Omental fat pad (tissue), 4 donors: ENCODE measurements around the gene KIAA1549. TPM values are rescaled to one million over a fixed set of nuclear protein-coding genes. Genes with fewer than 3 reads are reported as not detected.

Experiments
- ATAC-seq: fragments of 150-250 bp; one replicate; pipeline ENCODE4 v1.9.1; 2016; ENCODE audit warnings: mild to moderate bottlenecking, moderate library complexity; ENCODE audit not compliant: low FRiP score
- DNase-seq: peaks from one replicate; pipeline ENCODE4 v3.0.0-alpha.2; 2019; ENCODE audit warnings: low spot score
- CTCF ChIP-seq, 3 donors: fragments of 450-650 bp; IDR thresholded peaks; one replicate each; pipeline ENCODE4 v1.5.1; 2016 to 2017; ENCODE audit warnings: antibody characterized with exemption in 3 of 3, mild to moderate bottlenecking in 3 of 3, moderate library complexity in 2 of 3
- total RNA-seq, 4 donors: library from RNA; depleted of rRNA; stranded (reverse); fragments of >200 nt; gene quantifications; one replicate each; pipeline ENCODE4 v1.1.0, GENCODE V29; 2016

Gene KIAA1549
- total RNA-seq, 4 donors from 2014 or later = 1.2 to 1.6 (median 1.4) TPM

GRCh38 chr7:138895679-138896078 lies 85.5 kb downstream of the KIAA1549 start:
- no peak for ATAC-seq
- no peak for TF ChIP-seq CTCF (IDR thresholded peaks at IDR 0.05)
- DNase-seq = no peak

GRCh38 chr7:138893258-138893657 lies 87.9 kb downstream of the KIAA1549 start:
- ATAC-seq (no peak), DNase-seq (no peak)
- no peak for TF ChIP-seq CTCF (IDR thresholded peaks at IDR 0.05)

- no peak for DNase-seq
- no peak for TF ChIP-seq CTCF (IDR thresholded peaks at IDR 0.05)
- ATAC-seq = no peak
These were observed 88.4 kb downstream of the KIAA1549 start for GRCh38 chr7:138892812-138893211.

GRCh38 chr7:138892006-138892630 lies 89.1 kb downstream of the KIAA1549 start:
- ATAC-seq (no peak), DNase-seq (no peak)
- TF ChIP-seq CTCF (IDR thresholded peaks at IDR 0.05) = no peak

- ATAC-seq (no peak), DNase-seq (no peak)
- TF ChIP-seq CTCF (IDR thresholded peaks at IDR 0.05) = no peak
These were observed 89.8 kb downstream of the KIAA1549 start for GRCh38 chr7:138891446-138891810.

GRCh38 chr7:138890499-138891445 lies 90.4 kb downstream of the KIAA1549 start:
- no peak for TF ChIP-seq CTCF (IDR thresholded peaks at IDR 0.05)
- peak; percentile 33 for ATAC-seq
- DNase-seq = no peak
